Peyer's patch (tissue), 4 donors: Measurements from ENCODE around the gene CDH4. TPM values are rescaled to one million over a fixed set of nuclear protein-coding genes. Genes with fewer than 3 reads are reported as not detected.

ENCODE experiments used
- DNase-seq, 3 donors: peaks; one replicate each; pipeline ENCODE4 v3.0.0-alpha.2; 2017 to 2019
- H3K27ac ChIP-seq, 4 donors: fragments of 200-600 bp; sonication (generic); one replicate each; pipeline ENCODE4 v1.5.1; 2016 to 2019
- H3K27me3 ChIP-seq, 2 donors: fragments of 200-600 bp; sonication (generic); one replicate each; pipeline ENCODE4 v1.5.1; 2019
- H3K36me3 ChIP-seq, 3 donors: fragments of 200-600 bp; sonication (generic); one replicate each; pipeline ENCODE4 v1.5.1; 2016 to 2019
- H3K4me1 ChIP-seq, 4 donors: fragments of 200-600 bp; sonication (generic); one replicate each; pipeline ENCODE4 v1.5.1; 2016 to 2019
- H3K4me3 ChIP-seq, 4 donors: fragments of 200-600 bp; sonication (generic); 1 replicate in 3 of 4; 2 replicates in 1 of 4; pipeline ENCODE4 v1.5.1; 2016 to 2019; ENCODE audit warnings: mild to moderate bottlenecking in 1 of 4
- H3K9me3 ChIP-seq, 4 donors: fragments of 200-600 bp; sonication (generic); one replicate each; pipeline ENCODE4 v1.5.1; 2016 to 2019; ENCODE audit warnings: mild to moderate bottlenecking in 1 of 4
- POLR2A ChIP-seq, 2 donors: fragments of 450-650 bp; IDR thresholded peaks; one replicate each; pipeline ENCODE4 v1.5.1; 2017; ENCODE audit warnings: antibody characterized with exemption in 2 of 2, mild to moderate bottlenecking in 2 of 2, moderate library complexity in 2 of 2
- total RNA-seq, 4 donors: library from RNA; depleted of rRNA; stranded (reverse); fragments of >200 nt; gene quantifications; one replicate each; pipeline ENCODE4 v1.1.0, GENCODE V29; 2016
- TF ChIP-seq, protein P1 (sequence below), 6 experiments: fragments of 450-650 bp in 4 of 6; fragments of 200-600 bp in 2 of 6; sonication (generic) in 1 of 6; IDR thresholded peaks; one replicate each; pipeline ENCODE4 v1.5.1; 2017 to 2019; ENCODE audit warnings: antibody characterized with exemption in 6 of 6, mild to moderate bottlenecking in 3 of 6, moderate library complexity in 1 of 6

Gene CDH4
- total RNA-seq, 4 donors from 2014 or later = 0.27 TPM; not detected in 3

DNA sequence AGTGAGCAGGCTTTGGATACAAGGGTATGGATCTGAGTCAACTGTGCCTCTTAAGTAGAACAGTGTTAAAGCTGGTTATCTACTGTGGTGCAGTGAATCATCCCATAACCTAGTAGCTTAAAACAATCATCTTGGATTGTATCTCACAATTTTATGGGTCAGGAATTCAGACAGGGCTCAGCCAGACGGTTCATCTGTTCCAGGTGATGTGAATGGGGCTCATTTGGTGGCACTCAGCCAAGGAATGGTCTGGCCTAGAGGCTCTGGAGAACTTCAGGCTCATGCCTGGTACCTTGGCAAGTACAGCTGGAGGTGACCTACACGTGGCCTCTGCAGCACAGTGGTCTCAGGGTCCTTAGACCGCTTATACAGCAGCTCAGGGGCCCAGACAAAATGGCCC, 11.2 kb upstream of the CDH4 start:
- H3K4me3 ChIP-seq = no peak overlapping the region
- H3K9me3 ChIP-seq = peaks cover 0 to 3% (median 0%) of the 10 kb centered on the region in 4 donors
- H3K27me3 ChIP-seq = no peaks in the 10 kb centered on the region
- TF ChIP-seq, protein P1, sequence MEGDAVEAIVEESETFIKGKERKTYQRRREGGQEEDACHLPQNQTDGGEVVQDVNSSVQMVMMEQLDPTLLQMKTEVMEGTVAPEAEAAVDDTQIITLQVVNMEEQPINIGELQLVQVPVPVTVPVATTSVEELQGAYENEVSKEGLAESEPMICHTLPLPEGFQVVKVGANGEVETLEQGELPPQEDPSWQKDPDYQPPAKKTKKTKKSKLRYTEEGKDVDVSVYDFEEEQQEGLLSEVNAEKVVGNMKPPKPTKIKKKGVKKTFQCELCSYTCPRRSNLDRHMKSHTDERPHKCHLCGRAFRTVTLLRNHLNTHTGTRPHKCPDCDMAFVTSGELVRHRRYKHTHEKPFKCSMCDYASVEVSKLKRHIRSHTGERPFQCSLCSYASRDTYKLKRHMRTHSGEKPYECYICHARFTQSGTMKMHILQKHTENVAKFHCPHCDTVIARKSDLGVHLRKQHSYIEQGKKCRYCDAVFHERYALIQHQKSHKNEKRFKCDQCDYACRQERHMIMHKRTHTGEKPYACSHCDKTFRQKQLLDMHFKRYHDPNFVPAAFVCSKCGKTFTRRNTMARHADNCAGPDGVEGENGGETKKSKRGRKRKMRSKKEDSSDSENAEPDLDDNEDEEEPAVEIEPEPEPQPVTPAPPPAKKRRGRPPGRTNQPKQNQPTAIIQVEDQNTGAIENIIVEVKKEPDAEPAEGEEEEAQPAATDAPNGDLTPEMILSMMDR (IDR thresholded peaks at IDR 0.05) = no peak
- no peak for TF ChIP-seq POLR2A (IDR thresholded peaks at IDR 0.05)
- DNase-seq = peak in 1 of 3 donors; percentile 10
- no peaks in the 10 kb centered on the region for H3K4me1 ChIP-seq
- H3K36me3 ChIP-seq = no peaks in the 10 kb centered on the region
- no peak overlapping the region for H3K27ac ChIP-seq

GRCh38 chr20:61244213-61244612, 7.8 kb upstream of the CDH4 start:
- Histone ChIP-seq H3K27me3 (no peaks in the 10 kb centered on the region), H3K4me1 (no peaks in the 10 kb centered on the region)

GRCh38 chr20:61246269-61246668, 5.8 kb upstream of the CDH4 start:
- no peak for DNase-seq
- no peak overlapping the region for H3K27ac ChIP-seq
- TF ChIP-seq POLR2A (IDR thresholded peaks at IDR 0.05) = no peak
- TF ChIP-seq, protein P1 (IDR thresholded peaks at IDR 0.05) = no peak
- no peaks in the 10 kb centered on the region for H3K9me3 ChIP-seq
- H3K4me1 ChIP-seq = no peaks in the 10 kb centered on the region
- H3K36me3 ChIP-seq = no peaks in the 10 kb centered on the region
- H3K27me3 ChIP-seq = peaks cover 0 to 3% of the 10 kb centered on the region in 2 donors
- H3K4me3 ChIP-seq = no peak overlapping the region

More at GRCh38 chr20:61244213-61244612, 7.8 kb upstream of the CDH4 start:
- no peaks in the 10 kb centered on the region for H3K36me3 ChIP-seq
- no peak for DNase-seq
- no peak overlapping the region for H3K27ac ChIP-seq
- TF ChIP-seq, protein P1 (IDR thresholded peaks at IDR 0.05) = no peak
- no peak overlapping the region for H3K4me3 ChIP-seq
- peaks cover 0 to 3% (median 0%) of the 10 kb centered on the region in 4 donors for H3K9me3 ChIP-seq

DNA sequence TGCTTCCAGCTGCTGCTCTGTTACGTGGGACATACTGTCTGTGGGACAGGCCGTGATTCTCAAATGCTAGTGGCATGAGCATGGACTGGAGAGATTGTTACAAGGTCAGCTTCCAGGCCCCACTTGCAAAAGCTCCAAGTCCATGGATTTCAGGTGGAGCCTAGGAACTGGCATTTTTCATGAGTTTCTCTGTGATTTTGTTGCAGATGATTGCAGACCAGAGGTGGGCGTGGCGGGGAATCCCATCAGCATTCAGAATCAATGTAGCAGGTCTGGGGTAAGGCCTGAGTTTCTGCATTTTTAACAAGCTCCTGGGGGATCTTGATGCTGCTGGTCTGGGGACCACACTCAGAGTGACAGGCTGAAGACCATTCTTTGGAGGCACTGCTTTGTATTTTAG, 2.4 kb upstream of the CDH4 start:
- peak in 1 of 3 donors; percentile 7 for DNase-seq
- no peaks in the 10 kb centered on the region for H3K36me3 ChIP-seq
- H3K27me3 ChIP-seq = peaks cover 0 to 25% of the 10 kb centered on the region in 2 donors

GRCh38 chr20:61252601-61253263, 671 bp downstream of the CDH4 start:
- TF ChIP-seq, protein P1 (IDR thresholded peaks at IDR 0.05) = no peak
- no peak for TF ChIP-seq POLR2A (IDR thresholded peaks at IDR 0.05)
- Histone ChIP-seq H3K27ac (no peak overlapping the region), H3K4me3 (peak overlapping the region in 2 of 4 donors; percentile 31 to 44), H3K4me1 (peaks cover 0 to 18% (median 0%) of the 10 kb centered on the region in 4 donors), H3K36me3 (no peaks in the 10 kb centered on the region), H3K27me3 (peaks cover 0 to 25% of the 10 kb centered on the region in 2 donors), H3K9me3 (no peaks in the 10 kb centered on the region)
- DNase-seq = peak in 1 of 3 donors; percentile 39

More for the DNA sequence above, 2.4 kb upstream of the CDH4 start:
- Histone ChIP-seq H3K27ac (no peak overlapping the region), H3K4me3 (no peak overlapping the region), H3K9me3 (no peaks in the 10 kb centered on the region), H3K4me1 (peaks cover 0 to 18% (median 0%) of the 10 kb centered on the region in 4 donors)
- TF ChIP-seq POLR2A (IDR thresholded peaks at IDR 0.05) = no peak
- TF ChIP-seq, protein P1 (IDR thresholded peaks at IDR 0.05) = no peak
